Measurements from ENCODE around the gene DOCK2. TPM values are rescaled to one million over a fixed set of nuclear protein-coding genes. Genes with fewer than 3 reads are reported as not detected.

The DOCK2 gene
- total RNA-seq, 1 experiment from 2014 or later = 2.2 TPM

GRCh38 chr5:170077526-170077925 lies 440.5 kb downstream of the DOCK2 start:
- intact Hi-C loops (cut with micrococcal nuclease; ENCODE audit: unreplicated experiment) = no loop called here
- Histone ChIP-seq H3K4me1 (ENCODE audit: insufficient read depth, low read length, poor library complexity, severe bottlenecking) (peaks cover 2% of the 10 kb centered on the region), H3K9me3 (ENCODE audit: low read depth, low read length, poor library complexity, severe bottlenecking) (no peaks in the 10 kb centered on the region), H3K36me3 (ENCODE audit: insufficient read depth, low read length, poor library complexity, severe bottlenecking) (no peaks in the 10 kb centered on the region), H3K27me3 (replicated peaks; ENCODE audit: insufficient read depth, low read depth, low read length, poor library complexity) (no peaks in the 10 kb centered on the region), H3K4me3 (ENCODE audit: low read depth, low read length, poor library complexity, severe bottlenecking) (no peak overlapping the region), H3K27ac (ENCODE audit: low read depth, low read length, poor library complexity, severe bottlenecking) (no peak overlapping the region)
- BruUV-seq (replicated peaks) = no TSS peak
- POLR2A ChIA-PET (ENCODE audit: low non-redundant PET) = no interaction called here
- TF ChIP-seq EZH2 (IDR thresholded peaks at IDR 0.05; ENCODE audit: borderline replicate concordance, low read depth, low read length, poor library complexity, severe bottlenecking) = no peak
- TF ChIP-seq CTCF (conservative IDR thresholded peaks at IDR 0.05; ENCODE audit: low read depth, low read length) = no peak
- DNase-seq (ENCODE audit: low spot score) = no peak
- CTCF ChIA-PET = interaction anchor here (0.7 kb wide), 1 partner anchor 27 kb away, joined by 9 read pairs; no protein-coding TSS in a partner anchor

GRCh38 chr5:170078458-170078857 lies 441.4 kb downstream of the DOCK2 start:
- CTCF ChIA-PET = interaction anchor here (0.7 kb wide), 1 partner anchor 28 kb away, joined by 9 read pairs; no protein-coding TSS in a partner anchor
- no peaks in the 10 kb centered on the region for H3K4me1 ChIP-seq (ENCODE audit: insufficient read depth, low read length, poor library complexity, severe bottlenecking)
- H3K27ac ChIP-seq (ENCODE audit: low read depth, low read length, poor library complexity, severe bottlenecking) = no peak overlapping the region
- TF ChIP-seq EZH2 (IDR thresholded peaks at IDR 0.05; ENCODE audit: borderline replicate concordance, low read depth, low read length, poor library complexity, severe bottlenecking) (no peak), CTCF (conservative IDR thresholded peaks at IDR 0.05; ENCODE audit: low read depth, low read length) (no peak)
- no peaks in the 10 kb centered on the region for H3K27me3 ChIP-seq (replicated peaks; ENCODE audit: insufficient read depth, low read depth, low read length, poor library complexity)
- POLR2A ChIA-PET (ENCODE audit: low non-redundant PET) = no interaction called here
- BruUV-seq (replicated peaks) = no TSS peak
- intact Hi-C loops (cut with micrococcal nuclease; ENCODE audit: unreplicated experiment) = no loop called here
- no peak for DNase-seq (ENCODE audit: low spot score)
- no peaks in the 10 kb centered on the region for H3K9me3 ChIP-seq (ENCODE audit: low read depth, low read length, poor library complexity, severe bottlenecking)
- no peak overlapping the region for H3K4me3 ChIP-seq (ENCODE audit: low read depth, low read length, poor library complexity, severe bottlenecking)
- H3K36me3 ChIP-seq (ENCODE audit: insufficient read depth, low read length, poor library complexity, severe bottlenecking) = no peaks in the 10 kb centered on the region

GRCh38 chr5:170078931-170079330 lies 441.9 kb downstream of the DOCK2 start:
- Histone ChIP-seq H3K4me1 (ENCODE audit: insufficient read depth, low read length, poor library complexity, severe bottlenecking) (no peaks in the 10 kb centered on the region), H3K9me3 (ENCODE audit: low read depth, low read length, poor library complexity, severe bottlenecking) (no peaks in the 10 kb centered on the region), H3K4me3 (ENCODE audit: low read depth, low read length, poor library complexity, severe bottlenecking) (no peak overlapping the region), H3K27ac (ENCODE audit: low read depth, low read length, poor library complexity, severe bottlenecking) (no peak overlapping the region), H3K27me3 (replicated peaks; ENCODE audit: insufficient read depth, low read depth, low read length, poor library complexity) (no peaks in the 10 kb centered on the region), H3K36me3 (ENCODE audit: insufficient read depth, low read length, poor library complexity, severe bottlenecking) (no peaks in the 10 kb centered on the region)
- CTCF ChIA-PET = no interaction called here
- intact Hi-C loops (cut with micrococcal nuclease; ENCODE audit: unreplicated experiment) = no loop called here
- no TSS peak for BruUV-seq (replicated peaks)
- POLR2A ChIA-PET (ENCODE audit: low non-redundant PET) = no interaction called here
- no peak for TF ChIP-seq EZH2 (IDR thresholded peaks at IDR 0.05; ENCODE audit: borderline replicate concordance, low read depth, low read length, poor library complexity, severe bottlenecking)
- TF ChIP-seq CTCF (conservative IDR thresholded peaks at IDR 0.05; ENCODE audit: low read depth, low read length) = no peak
- DNase-seq (ENCODE audit: low spot score) = no peak

All from A673 (cell line).